ENCODE measurements around the gene MYOM3. TPM values are rescaled to one million over a fixed set of nuclear protein-coding genes. Genes with fewer than 3 reads are reported as not detected.

MYOM3 gene
- total RNA-seq, 1 experiment from 2014 or later = 0.42 TPM

DNA sequence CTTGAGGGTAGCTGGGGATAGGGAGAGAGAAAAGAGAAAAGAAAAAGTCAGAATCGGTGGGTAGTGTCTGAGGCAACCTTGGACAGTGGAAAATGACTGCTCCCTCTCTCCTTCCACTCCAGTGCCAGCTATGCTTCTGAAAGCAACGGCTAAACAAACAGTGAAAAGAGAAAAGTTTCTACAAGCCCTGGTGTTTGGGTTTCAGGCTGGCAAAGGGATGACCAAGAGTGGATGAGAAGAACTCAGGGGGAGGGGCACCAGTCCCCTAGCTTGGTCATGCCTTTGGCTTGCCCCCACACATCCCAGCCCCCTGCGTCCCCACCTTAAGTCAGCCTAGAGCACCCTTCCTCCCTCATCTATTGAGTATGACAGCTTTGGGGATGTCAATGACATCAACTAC lies 22.4 kb upstream of the MYOM3 start:
- Mint-ChIP-seq H3K27ac (ENCODE audit: unreplicated experiment) (no peak overlapping the region), H3K27me3 (ENCODE audit: unreplicated experiment) (no peaks in the 10 kb centered on the region), H3K9me3 (ENCODE audit: low read depth, unreplicated experiment) (peaks cover 6% of the 10 kb centered on the region), H3K4me3 (ENCODE audit: low read depth, unreplicated experiment) (no peak overlapping the region), H3K36me3 (ENCODE audit: insufficient read depth, unreplicated experiment) (peaks cover 3% of the 10 kb centered on the region), H3K4me1 (ENCODE audit: low read depth, unreplicated experiment) (peaks cover under 1% of the 10 kb centered on the region)
- intact Hi-C loops (cut with micrococcal nuclease; ENCODE audit: unreplicated experiment) = no loop called here
- TF ChIP-seq, protein P1, sequence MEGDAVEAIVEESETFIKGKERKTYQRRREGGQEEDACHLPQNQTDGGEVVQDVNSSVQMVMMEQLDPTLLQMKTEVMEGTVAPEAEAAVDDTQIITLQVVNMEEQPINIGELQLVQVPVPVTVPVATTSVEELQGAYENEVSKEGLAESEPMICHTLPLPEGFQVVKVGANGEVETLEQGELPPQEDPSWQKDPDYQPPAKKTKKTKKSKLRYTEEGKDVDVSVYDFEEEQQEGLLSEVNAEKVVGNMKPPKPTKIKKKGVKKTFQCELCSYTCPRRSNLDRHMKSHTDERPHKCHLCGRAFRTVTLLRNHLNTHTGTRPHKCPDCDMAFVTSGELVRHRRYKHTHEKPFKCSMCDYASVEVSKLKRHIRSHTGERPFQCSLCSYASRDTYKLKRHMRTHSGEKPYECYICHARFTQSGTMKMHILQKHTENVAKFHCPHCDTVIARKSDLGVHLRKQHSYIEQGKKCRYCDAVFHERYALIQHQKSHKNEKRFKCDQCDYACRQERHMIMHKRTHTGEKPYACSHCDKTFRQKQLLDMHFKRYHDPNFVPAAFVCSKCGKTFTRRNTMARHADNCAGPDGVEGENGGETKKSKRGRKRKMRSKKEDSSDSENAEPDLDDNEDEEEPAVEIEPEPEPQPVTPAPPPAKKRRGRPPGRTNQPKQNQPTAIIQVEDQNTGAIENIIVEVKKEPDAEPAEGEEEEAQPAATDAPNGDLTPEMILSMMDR (IDR thresholded peaks at IDR 0.05; ENCODE audit: unreplicated experiment) = no peak
- no TSS peak for BruUV-seq (replicated peaks)
- CTCF ChIA-PET = no interaction called here
- DNase-seq = no peak

DNA sequence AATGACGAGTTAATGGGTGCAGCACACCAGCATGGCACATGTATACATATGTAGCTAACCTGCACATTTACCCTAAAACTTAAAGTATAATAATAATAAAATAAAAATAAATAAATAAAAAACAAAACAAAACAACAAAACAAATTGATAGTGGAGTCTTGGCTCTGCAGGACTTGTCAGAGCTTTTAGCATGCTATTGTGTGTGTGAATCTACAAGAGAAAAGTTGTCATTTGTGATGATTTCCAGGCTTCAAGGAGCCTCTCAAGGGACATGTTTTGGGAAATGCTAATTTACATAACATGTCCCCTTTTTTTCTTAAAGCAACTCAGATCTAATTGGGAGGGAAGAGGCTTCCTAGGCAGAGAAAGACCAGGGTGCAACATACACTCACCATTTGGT lies 21.9 kb upstream of the MYOM3 start:
- intact Hi-C loops (cut with micrococcal nuclease; ENCODE audit: unreplicated experiment) = no loop called here
- H3K9me3 Mint-ChIP-seq (ENCODE audit: low read depth, unreplicated experiment) = peaks cover 11% of the 10 kb centered on the region
- TF ChIP-seq, protein P1 (IDR thresholded peaks at IDR 0.05; ENCODE audit: unreplicated experiment) = no peak
- H3K4me1 Mint-ChIP-seq (ENCODE audit: low read depth, unreplicated experiment) = peaks cover 6% of the 10 kb centered on the region
- H3K27me3 Mint-ChIP-seq (ENCODE audit: unreplicated experiment) = no peaks in the 10 kb centered on the region
- no peak for DNase-seq
- CTCF ChIA-PET = no interaction called here
- no TSS peak for BruUV-seq (replicated peaks)
- H3K27ac Mint-ChIP-seq (ENCODE audit: unreplicated experiment) = no peak overlapping the region
- peaks cover 4% of the 10 kb centered on the region for H3K36me3 Mint-ChIP-seq (ENCODE audit: insufficient read depth, unreplicated experiment)
- H3K4me3 Mint-ChIP-seq (ENCODE audit: low read depth, unreplicated experiment) = no peak overlapping the region

DNA sequence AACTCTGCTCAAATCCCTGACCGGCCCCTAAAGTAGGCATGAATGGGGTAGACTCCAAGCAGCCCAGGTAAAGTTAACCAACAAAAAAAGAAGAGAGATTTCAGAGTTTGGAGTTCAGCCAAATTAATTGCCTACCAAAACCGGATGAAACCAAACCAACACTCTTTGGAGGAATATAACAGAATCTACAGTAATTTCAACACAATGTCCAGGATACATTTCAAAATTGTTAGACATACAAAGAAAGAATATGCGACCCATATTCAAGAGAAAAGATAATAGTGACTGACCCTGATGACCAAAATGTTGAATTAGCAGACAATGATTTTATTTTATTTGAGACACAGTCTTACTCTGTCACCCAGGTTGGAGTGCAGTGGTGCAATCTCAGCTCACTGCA lies 18.4 kb upstream of the MYOM3 start:
- Mint-ChIP-seq H3K9me3 (ENCODE audit: low read depth, unreplicated experiment) (peaks cover 11% of the 10 kb centered on the region), H3K36me3 (ENCODE audit: insufficient read depth, unreplicated experiment) (peaks cover 4% of the 10 kb centered on the region), H3K4me3 (ENCODE audit: low read depth, unreplicated experiment) (no peak overlapping the region), H3K4me1 (ENCODE audit: low read depth, unreplicated experiment) (peaks cover 9% of the 10 kb centered on the region), H3K27me3 (ENCODE audit: unreplicated experiment) (no peaks in the 10 kb centered on the region), H3K27ac (ENCODE audit: unreplicated experiment) (no peak overlapping the region)
- CTCF ChIA-PET = no interaction called here
- intact Hi-C loops (cut with micrococcal nuclease; ENCODE audit: unreplicated experiment) = no loop called here
- DNase-seq = no peak
- TF ChIP-seq, protein P1 (IDR thresholded peaks at IDR 0.05; ENCODE audit: unreplicated experiment) = no peak
- no TSS peak for BruUV-seq (replicated peaks)

DNA sequence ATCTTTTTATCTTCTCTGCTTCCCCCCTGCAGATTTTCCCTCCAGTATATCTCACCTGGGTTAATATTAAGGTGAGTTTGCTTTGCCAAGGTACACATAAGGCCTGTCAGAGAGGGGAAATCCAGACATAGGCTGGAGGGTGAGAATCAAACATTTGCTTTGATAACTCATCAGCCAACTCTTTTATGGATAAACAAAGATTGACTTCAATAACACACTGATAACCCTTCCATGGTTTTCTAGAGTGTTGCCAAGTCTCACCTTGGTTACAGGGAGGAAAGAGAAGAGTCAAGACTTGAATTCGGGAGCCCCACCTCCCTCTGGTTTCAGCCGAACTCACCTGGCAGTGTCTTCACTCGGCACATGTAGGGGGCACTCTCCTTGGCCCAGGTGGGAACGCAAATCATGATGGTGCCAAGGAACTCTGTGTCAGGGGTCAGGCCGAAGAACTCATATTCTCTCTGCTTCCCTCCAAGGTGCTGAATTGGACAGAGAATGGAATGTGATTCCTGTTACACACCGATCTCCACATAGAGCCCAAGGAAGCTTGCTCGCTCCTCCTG lies 15.9 kb upstream of the MYOM3 start:
- intact Hi-C loops (cut with micrococcal nuclease; ENCODE audit: unreplicated experiment) = no loop called here
- TF ChIP-seq, protein P1 (IDR thresholded peaks at IDR 0.05; ENCODE audit: unreplicated experiment) = no peak
- Mint-ChIP-seq H3K9me3 (ENCODE audit: low read depth, unreplicated experiment) (peaks cover 11% of the 10 kb centered on the region), H3K4me3 (ENCODE audit: low read depth, unreplicated experiment) (no peak overlapping the region), H3K4me1 (ENCODE audit: low read depth, unreplicated experiment) (peaks cover 9% of the 10 kb centered on the region), H3K27me3 (ENCODE audit: unreplicated experiment) (no peaks in the 10 kb centered on the region), H3K27ac (ENCODE audit: unreplicated experiment) (no peak overlapping the region), H3K36me3 (ENCODE audit: insufficient read depth, unreplicated experiment) (peaks cover 4% of the 10 kb centered on the region)
- no peak for DNase-seq
- BruUV-seq (replicated peaks) = no TSS peak
- CTCF ChIA-PET = no interaction called here

Measured in Calu3 (cell line).